HG03378 (cell line): Measurements from ENCODE around the gene REM2.

Experiments
- ATAC-seq: cut with Tn5 transposase; IDR thresholded peaks from one replicate; pipeline ENCODE4 v1.9.1; 2021; ENCODE audit warnings: mild to moderate bottlenecking, moderate library complexity; ENCODE audit not compliant: unreplicated experiment

Gene REM2

DNA sequence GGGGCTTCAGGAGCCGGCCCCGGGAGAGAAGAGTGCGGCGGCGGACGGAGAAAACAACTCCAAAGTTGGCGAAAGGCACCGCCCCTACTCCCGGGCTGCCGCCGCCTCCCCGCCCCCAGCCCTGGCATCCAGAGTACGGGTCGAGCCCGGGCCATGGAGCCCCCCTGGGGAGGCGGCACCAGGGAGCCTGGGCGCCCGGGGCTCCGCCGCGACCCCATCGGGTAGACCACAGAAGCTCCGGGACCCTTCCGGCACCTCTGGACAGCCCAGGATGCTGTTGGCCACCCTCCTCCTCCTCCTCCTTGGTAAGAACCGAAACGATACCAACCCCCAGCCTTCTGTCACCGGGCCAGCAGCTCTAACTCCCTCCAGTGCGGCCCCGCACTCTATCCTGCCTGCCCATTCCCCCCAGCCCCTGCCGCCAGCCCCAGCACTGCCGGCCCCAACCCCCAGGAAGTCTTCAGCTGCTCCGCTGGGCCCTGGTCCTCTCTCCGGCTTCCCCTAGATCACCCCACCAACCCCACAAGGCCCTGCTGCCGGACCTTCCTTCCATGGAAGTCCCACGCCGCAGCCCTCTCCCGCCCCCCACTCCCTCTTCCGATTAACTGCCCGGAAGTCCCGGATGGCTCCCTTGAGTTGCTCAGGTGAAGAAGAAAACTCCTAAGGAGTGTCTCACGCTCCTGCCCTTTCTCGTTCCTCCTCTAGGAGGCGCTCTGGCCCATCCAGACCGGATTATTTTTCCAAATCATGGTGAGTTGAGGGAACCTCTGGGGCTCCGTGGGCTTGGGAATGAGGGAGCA lies 10.8 kb upstream of the REM2 start:
- ATAC-seq = no peak

DNA sequence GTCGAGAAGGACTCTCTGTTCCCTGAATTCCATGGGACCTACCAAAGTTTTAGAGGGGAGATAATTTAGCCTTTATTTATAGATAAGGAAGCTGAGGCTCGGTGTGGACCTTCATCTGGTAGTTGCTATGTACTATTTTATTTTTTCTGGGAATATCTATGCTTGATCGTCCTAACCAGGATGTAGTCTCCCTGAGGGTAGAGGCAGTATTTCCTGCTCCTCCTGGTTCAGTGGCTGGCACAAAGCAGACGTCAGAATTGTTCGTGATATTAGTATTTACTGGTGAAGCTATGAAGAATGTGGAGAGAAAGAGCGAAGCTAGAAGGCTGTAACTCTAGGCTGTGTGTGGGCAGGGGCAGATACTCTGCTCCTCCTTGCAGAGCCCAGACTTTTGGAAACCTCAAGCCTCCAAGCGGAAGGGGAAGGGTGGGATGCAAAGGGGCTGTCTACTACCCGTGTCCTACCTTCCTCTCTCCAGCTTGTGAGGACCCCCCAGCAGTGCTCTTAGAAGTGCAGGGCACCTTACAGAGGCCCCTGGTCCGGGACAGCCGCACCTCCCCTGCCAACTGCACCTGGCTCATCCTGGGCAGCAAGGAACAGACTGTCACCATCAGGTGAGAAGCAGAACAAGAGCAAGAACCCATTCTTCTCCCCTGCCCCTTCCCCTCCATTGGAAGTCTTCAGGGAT lies 10.0 kb upstream of the REM2 start:
- no peak for ATAC-seq

GRCh38 chr14:22875003-22875747 lies 7.8 kb upstream of the REM2 start:
- no peak for ATAC-seq

DNA sequence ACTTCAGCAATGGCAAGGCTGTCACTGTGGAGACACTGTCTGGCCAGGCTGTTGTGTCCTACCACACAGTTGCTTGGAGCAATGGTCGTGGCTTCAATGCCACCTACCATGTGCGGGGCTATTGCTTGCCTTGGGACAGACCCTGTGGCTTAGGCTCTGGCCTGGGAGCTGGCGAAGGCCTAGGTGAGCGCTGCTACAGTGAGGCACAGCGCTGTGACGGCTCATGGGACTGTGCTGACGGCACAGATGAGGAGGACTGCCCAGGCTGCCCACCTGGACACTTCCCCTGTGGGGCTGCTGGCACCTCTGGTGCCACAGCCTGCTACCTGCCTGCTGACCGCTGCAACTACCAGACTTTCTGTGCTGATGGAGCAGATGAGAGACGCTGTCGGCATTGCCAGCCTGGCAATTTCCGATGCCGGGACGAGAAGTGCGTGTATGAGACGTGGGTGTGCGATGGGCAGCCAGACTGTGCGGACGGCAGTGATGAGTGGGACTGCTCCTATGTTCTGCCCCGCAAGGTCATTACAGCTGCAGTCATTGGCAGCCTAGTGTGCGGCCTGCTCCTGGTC lies 7.2 kb upstream of the REM2 start:
- no peak for ATAC-seq

- ATAC-seq = no peak
These were observed 6.0 kb upstream of the REM2 start for GRCh38 chr14:22877000-22877501.

GRCh38 chr14:22878271-22879246 lies 4.5 kb upstream of the REM2 start:
- ATAC-seq = no peak

DNA sequence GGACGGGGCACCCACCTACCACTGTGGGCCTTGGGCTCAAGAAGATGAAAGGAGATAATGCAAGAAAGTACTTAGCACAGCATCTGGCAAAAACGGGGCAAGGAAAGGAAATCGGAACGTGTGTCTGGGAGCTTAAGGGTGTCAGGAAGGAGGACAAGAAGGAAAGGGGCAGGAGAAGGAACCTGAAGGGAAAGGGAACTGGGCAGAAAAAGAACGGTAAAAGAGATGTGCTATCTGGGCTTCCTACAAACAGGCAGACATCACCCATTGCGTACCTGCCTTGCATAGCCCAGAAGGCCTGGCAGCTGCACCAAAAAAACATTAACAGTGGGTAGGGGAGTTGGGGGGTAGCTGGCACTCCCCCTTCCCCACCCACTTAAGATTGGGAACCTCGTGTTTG lies 958 bp upstream of the REM2 start:
- ATAC-seq = no peak

DNA sequence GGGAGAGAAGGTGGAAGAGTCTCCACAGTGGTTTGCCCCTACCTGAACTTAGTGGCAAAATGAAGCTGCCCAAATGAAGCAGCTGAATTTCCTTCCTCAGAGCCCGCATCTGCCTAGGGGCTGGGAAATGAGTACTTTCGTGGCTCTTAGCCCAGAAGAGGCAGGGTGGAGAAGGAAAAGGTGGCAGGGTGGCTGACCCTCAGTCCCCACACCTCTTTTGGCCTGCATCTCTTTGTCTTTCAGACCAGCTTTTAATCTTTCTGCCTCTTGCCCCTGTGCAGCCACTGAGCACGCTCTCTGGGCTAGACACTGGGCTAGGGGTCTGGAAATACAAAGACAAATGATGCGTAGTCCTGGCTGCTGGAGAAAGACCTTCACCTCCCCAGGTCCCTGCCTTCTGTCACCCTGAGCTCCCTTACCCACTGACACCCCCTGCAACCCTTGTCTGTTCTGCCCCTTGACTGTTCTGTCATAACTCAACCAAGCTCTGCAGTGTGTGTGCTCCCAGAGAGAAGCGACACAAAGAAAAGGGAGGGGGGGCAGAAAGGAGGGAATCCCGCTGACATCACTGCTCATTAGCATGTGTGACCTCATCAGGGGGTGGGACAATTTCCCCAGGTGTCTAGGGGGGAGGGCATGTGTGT lies 371 bp upstream of the REM2 start:
- ATAC-seq = no peak

DNA sequence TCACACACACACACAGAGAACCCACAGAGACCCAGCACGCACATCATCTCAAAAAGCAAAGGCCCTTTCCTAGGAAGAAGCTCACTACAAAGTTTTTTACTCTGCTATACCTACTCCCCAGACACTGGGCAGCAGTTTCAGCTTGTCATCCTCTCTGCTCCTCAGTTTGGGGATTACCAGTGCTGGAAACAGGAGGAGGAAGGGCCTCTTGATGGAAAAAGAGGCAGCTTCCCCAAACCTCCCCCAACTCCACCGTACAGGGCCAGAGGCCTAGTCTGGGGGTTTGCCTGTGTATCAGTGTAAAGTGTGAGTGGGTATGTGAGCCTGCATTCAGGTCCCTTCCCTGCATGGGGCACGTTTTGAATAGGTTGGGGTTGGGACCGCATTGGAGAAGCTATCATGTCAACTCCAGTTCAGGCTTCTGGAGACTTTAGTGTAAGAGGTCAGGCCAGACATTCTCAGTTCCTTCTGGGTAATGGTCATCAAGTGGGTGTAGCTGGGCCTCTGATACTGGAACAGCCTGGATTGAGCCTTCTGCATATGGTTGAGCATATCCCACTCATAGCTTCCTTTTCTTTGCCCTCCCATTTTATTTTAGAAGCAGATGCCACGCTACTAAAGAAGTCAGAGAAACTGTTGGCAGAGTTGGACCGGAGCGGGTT lies 1.2 kb downstream of the REM2 start:
- ATAC-seq = no peak

DNA sequence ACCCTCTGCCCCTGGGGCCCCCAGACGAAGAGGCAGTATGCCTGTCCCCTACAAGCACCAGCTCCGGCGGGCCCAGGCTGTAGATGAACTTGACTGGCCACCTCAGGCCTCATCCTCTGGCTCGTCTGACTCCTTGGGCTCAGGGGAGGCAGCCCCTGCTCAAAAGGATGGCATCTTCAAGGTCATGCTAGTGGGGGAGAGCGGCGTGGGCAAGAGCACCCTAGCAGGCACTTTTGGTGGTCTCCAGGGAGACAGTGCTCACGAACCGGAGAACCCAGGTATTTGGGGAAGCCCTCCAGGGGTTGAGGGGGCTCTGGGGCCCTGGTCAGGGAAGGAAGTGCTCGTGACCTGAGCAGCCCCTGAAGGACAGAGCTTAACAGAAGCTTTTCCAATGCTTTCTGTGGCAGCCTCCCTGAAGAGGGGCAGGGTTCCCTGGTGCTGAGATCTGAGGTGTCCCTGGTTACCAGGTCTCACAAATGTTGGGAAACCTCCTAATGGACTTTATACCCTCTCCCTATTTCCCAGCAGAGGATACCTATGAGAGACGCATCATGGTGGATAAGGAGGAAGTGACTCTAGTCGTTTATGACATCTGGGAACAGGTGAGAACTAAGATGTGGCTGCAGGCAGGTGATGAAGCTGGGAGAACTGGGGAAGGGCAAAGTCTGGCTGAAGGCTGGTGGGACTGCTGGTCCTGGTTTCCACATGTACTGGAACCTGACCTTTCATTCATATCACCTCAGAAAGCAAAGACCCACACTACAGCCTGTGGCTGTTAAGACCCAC lies 1.9 kb downstream of the REM2 start:
- ATAC-seq = no peak

DNA sequence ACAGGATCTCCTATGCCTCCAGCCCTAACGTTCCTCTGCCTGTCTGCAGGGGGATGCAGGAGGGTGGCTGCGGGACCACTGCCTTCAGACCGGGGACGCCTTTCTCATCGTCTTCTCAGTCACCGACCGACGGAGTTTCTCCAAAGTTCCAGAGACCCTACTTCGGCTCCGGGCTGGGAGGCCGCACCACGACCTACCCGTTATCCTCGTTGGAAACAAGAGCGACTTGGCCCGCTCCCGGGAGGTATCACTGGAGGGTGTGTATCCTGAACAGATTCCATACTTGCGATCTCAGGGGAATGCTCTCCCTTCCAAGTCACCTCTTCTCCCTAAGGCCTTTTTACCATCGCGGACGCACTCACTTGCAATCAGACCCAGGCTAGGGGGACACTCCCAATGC lies 3.0 kb downstream of the REM2 start:
- no peak for ATAC-seq

- peak; percentile 37 for ATAC-seq
These were observed 3.7 kb downstream of the REM2 start for GRCh38 chr14:22886500-22887259.

- ATAC-seq = peak; percentile 45
These were observed 4.4 kb downstream of the REM2 start for GRCh38 chr14:22887260-22887989.

- peak; percentile 42 for ATAC-seq
These were observed 5.0 kb downstream of the REM2 start for GRCh38 chr14:22887990-22888378.

GRCh38 chr14:22888662-22889061 lies 5.6 kb downstream of the REM2 start:
- ATAC-seq = no peak

GRCh38 chr14:22890416-22890815 lies 7.4 kb downstream of the REM2 start:
- no peak for ATAC-seq

DNA sequence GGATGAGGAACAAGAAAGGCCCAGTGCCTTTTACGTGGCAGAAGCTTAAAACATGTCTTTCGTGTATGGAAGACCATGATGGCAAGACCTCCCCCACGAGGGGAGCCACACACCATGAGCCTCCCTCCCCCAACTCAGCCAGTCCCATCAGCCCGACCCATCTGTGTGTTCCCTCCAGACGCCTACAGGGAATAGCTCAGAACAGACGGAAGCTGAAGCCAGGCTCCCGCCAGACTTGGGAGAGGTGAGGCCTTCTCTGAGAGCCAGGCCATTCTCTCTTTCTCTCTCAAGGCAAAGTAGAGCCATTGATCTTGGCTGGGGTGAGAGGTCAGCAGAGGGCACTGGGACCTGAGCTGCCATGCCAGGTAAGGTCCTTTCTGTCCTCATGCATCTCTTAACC lies 9.5 kb downstream of the REM2 start:
- ATAC-seq = no peak
